ENCODE results near the gene MRLN.

Gene MRLN

DNA sequence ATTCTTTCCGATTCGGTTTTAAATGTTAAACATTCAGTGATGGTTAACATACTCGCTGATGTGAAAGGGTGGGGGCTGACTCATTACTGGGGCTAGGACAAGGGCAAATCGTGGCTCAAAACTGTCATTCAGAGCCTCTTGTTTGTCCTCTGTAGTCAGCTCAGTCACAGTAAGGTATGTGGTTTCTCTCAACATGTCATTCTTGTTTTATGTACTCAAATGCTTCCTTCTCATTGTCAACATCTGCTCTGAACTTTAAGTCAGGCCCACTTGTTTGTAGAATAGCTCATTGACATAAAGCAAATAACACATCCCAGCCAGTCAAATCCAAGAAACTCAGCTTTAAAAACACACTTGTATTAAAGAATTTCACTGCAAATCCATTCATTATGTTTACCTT lies 50.9 kb downstream of the MRLN start:
- FAIRE-seq = no peak

DNA sequence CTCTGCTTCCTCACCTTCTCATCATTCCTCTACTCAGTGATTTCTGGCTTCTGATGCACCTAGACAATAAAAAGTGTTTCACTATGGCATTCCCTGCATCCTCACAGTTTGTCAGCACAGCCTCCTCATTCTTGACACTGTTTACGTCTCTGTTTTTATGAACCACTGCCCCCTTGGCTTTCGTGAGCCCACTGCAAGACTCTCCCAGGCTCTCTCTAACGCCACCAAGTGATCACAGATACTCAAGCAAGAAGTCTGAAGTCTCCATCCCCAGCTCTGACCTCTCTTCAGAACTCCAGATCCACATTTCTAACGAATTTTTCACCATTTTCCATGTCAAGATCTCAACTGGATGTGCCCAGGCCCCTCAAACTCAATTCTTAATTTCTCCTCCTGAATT lies 52.5 kb downstream of the MRLN start:
- FAIRE-seq = no peak

DNA sequence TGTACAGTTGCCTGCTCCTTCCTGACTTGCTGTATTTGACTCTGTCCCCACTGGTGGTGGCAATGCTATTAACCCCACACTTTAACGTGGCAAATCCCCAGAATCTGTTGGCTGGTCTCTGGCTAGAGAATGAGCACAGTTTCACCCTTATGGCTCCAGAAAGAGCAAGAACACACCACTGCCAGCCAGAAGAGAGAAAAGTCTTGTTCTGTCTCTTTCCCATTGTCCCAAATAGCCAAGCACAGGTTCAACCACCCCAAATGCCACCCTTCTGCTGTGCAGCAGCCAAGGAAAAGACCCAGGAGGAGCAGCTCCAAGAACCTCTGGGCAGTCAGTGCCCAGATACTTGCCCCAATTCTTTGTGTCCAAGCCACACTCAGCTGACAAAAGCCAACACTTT lies 54.9 kb downstream of the MRLN start:
- FAIRE-seq = no peak

DNA sequence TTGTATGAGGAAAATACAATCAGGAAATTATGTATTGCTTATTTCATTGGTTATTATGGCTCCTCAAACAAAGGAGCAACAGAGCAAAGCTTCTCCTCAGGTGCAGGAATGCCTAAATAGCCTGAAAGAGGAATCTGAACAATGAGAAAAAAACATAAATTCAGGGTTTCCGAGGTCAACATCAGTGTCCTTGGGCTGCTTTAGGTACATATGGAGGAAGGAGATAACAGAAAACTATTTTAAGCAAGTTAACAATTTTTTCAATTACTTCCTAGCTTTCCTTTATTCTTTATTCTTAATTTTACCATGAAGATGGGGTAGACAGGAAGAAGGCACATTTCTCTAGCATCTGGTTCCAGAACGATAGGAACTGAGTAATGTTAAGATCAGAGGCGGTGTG lies 57.6 kb downstream of the MRLN start:
- FAIRE-seq = no peak

DNA sequence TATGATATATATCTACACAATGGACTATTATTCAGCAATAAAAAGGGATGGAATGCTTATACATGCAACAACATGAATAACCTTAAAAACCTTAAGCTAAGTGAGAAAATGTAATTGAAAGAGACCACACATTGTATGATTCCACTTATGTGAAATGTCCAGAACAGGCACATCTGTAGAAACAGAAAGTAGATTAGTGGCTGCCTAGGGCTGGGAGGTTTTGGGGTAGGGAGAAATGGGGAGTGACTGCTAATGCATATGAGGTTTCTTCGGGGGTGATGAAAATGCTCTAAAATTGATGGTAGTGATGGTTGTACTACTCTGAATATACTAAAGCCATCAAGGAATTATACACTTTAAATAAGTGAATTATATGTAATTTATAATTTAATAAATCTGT lies 58.3 kb downstream of the MRLN start:
- FAIRE-seq = no peak

DNA sequence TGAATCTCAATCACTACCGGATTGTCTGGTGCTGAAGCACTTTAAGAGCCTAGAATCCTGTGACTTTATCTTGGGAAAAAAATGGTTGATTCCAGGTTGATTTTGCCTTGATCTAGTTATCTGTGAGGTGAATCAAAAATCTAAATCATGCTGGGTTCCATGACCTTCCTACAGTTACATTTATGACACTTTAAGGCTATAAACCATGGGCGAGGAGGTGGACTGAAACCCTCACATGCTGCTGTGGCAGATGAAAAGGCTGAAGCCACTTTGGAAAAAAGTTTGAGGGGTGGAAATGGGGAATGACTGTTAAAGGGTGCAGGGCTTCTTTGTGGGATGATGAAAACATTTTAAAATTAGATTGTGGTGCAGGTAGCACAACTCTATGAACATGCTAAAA lies 61.1 kb downstream of the MRLN start:
- no peak for FAIRE-seq

DNA sequence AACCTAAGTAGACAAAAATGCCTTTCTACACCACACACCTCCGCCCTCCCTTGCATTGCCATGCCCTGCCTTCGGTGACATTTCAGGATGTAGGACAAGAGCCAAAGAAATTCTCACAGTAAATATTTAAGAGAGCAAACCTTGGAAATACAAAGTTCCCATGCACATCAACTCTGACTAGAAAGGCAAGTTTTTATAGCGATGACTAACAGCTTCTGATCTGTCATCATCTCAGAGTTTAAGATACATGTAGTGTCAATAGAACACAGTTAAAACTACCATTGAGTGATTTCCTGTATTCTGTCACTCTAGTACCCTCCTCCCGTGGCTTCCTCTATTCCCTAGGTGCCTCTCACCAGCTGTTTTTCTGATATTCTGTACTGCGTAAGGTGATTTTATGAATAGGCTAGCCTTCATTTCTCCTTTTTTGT lies 64.3 kb downstream of the MRLN start:
- FAIRE-seq = no peak

DNA sequence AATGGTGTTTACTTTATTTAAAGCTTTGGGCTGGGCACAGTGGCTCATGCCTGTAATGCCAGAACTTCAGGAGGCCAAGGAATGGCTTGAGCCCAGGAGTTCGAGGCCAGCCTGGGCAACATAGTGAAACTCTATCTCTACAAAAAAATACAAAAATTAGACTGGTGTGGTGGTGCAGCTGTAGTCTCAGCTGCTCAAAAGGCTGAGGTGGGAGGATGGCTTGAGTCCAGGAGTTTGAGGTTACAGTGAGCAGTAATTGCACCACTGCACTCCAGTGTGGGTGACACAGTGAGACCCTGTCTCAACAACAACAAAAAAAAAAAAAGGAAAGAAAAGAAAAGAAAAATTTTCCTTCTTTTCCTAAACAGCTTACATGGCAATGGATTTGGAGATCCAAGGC lies 65.6 kb downstream of the MRLN start:
- FAIRE-seq = no peak
